Activated T-helper 9 cell treated with anti-CD3 and anti-CD28 coated beads, Interleukin-2, amount 50 U/mL, for 16 hours (primary cell): ENCODE data around the gene ARHGAP10.

Experiments used
- DNase-seq: peaks from one replicate; pipeline ENCODE4 v3.0.0-alpha.2; 2020; ENCODE audit warnings: low read depth

Gene ARHGAP10

DNA sequence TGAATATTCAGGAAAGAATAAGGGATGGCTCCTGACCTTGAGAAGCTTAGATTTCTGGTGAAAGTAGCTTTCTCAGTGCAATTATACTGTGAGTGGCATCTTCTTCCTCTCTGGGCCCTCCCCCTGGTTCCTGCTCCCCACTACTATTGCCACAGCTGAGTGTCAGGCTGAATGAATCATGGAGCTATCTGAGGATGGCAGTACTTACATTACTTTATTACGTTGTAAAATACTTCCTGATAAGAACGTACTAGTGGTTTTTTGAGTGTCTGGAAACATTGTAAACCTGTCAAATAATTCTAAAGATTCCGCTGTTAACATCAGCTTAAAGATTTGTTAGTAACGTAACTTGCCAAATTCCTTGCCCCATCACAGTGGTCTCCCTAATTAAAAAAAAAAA, 36.2 kb downstream of the ARHGAP10 start:
- DNase-seq: no peak

DNA sequence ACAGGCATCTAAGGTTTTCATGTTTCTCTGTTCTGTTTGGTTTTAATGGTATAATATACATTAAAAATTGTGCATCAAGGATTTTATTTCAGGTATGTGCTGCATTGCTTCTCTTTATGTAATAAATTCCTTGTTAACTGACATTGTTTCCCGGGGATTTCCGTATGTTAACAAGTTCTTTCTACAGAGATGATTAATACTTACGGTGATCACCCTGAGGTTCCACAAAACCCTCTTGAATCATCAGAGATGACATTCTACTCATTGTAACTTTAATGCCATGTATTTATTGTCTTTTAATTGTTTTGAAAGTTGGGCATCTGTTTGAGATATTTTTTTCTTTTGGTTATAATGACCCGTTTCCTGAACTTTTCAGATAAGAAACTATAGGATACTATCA, 37.5 kb downstream of the ARHGAP10 start:
- DNase-seq: no peak

DNA sequence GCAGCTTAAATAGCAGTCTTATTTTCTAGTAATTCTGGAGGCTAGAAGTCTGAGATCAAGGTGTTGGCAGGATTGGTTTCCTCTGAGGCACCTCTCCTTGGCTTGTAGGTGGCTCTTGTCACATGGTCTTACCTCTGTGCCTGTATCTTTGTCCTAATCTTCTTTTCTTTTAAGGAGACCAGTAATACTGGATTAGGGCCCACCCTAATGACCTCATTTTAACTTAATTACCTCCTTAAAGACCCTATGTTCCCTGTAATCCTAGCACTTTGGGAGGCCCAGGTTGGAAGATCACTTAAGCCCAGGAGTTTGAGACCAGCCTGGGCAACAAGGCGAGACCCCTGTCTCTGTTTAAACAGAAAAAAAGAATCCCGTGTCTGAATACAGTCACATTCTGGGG, 38.9 kb downstream of the ARHGAP10 start:
- no peak for DNase-seq

DNA sequence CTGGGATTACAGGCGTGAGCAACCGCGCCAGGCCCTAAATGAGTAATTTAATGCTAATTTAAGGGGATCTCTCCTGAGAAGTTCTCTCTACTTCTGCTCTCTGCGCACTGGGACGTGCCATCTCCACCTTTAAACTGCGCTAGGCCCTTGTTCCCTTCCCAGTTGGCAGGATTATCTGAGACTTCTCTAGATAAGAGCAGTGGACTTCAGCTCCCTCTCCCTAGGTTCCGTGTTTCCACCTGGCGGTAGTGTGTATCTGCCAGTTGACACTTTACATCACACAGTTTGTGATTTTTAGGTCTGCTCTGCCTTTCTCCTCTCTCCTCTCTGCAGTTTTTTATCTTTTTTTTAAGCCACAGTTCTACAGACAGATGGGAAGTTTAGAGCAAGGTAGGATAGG, 40.2 kb downstream of the ARHGAP10 start:
- DNase-seq: no peak

DNA sequence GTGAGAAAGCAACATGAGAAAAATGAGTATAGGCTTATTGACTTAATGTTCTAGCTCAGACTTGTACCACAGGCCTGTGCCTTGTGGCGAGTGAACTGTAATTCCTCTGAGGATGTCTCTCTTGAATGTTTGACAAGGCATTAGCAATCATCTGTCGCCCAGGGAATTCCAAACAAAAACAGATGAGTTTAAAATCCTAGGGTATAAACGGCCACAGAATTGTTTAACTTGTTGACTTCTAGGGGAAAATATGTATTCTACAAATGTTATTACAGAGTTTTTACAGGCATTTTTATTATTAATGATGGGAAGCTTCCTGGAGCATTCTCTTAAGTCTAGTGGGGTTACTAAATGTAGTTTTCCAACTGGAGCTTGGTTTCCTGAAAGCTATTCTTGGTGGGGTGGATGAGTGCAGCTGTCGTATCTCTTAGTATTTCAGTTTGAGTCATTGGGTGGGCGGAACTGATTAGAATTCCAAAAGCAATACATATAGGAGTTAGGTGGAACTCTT, 40.6 kb downstream of the ARHGAP10 start:
- no peak for DNase-seq

DNA sequence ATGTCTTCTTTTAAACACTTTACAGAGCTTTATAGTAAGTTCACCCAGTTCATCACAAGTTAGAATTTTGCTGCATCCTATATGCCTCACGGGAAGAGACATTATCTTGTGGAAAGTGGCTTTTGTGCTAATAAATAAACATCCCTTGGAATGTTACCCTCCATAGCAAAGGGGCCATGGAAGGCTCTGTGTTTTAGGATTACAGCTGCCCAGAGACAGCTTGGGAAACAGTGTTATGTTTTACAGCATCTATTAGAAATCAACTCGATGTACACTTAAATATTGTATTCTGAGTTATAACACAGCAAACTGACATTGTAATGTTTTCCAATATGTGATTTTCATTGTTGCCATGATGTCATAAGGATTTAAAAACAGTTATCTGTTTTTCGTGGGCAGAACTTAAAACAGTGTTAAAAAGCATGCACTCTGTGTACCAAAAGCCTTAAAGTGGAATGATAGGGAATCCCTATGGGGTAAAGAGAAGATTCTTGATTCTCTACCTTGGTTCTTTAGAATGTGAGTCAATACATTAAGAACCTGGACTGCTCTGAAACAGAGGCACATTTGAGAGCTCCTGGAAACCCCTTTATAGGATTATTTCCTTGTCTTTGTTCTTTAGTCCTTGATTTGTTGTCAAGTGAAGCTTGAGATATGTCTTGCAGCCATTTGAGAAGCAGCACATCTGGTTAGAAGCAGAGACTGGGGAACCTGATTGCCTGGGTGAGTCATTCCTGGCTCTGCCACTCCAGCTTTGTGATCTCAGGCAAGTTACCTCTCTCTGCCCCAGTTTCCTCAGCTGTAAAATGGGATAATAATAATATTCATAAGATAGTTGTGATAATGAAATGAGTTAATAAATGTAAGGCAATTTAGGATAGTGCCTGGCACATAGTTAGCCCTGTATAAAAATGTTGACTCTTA, 41.6 kb downstream of the ARHGAP10 start:
- no peak for DNase-seq

DNA sequence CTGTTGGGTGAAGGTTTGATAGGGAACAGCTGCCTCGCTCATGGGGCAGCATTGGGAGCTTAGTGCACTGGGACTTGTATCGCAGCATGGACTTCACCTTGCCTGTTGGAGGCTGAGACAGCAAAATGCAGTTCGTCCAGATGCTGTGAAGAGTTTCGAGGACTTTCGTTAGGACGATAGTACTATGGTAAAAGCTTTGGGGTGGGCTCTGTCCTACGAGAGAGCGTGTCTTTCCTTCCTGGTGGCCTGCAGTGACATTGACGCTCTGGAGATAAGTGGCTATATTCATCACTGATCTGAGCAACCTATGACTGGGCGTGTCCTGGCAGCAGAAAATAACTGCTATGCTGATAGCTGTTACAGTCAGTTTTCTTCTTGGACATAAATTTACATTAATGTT, 44.8 kb downstream of the ARHGAP10 start:
- DNase-seq: no peak

DNA sequence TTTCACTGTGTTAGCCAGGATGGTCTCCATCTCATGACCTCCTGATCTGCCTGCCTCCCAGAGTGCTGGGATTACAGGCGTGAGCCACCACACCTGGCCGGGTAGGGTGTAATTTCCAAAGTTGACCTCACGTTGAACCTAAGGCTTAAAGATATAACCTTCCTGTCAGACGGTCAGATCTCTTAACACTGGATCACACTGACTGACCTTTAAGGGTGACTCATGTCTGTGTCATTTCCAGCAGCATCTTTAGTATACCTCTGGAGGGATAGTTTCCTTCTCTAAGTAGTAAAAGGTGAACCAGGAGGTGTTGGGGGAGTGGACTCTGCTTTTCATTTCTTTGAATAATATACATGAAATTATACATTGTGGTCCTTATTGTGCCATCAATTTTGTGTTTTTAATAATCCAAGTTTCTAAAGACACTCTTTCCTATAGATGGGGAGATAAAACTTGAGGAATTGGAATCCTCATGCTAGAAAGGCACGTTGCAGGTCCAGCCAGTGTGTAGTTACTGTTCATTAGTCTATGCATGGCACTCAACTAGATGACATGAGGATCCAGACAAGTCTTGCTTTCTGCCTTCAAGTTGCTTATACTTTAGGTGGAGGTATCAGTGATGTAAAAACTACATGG, 45.7 kb downstream of the ARHGAP10 start:
- no peak for DNase-seq

DNA sequence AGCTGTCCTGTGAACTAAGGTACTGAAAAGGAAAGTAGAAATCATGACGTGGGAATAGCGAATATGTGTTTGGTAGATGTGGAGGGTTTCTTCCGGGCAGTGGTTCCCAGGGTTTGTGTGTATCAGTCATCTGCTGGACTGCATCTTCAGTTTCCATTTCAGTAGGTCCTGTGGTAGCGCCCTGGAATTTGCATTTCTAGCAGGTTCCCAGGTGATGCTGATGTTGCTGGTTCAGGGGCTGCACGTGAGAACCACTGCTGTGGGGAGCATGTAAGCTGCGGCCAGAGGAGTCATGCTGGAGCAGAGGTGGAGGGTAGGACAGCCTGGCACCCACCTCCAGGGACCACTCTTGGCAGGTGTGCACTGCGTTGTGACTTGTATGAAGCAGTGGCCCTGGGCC, 47.1 kb downstream of the ARHGAP10 start:
- no peak for DNase-seq

DNA sequence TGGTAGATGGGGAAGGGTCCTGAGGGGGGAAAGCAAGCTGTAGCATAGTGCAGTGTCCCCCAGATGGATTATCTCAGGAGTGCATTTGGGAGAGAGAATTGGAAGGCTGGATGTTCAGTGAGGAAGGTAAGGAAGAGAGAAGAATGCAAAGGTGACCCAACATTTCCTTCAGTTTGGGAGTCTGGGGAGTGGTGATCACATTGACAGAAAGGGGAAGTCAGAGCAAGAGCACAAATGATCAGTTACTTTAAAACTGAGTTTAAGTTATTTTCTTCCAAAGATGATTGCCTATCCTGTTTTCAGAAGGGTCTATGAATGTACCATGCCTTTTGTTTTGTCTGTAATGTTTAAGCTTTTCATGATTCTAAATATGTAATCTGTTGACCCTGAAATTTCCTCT, 47.6 kb downstream of the ARHGAP10 start:
- no peak for DNase-seq

DNA sequence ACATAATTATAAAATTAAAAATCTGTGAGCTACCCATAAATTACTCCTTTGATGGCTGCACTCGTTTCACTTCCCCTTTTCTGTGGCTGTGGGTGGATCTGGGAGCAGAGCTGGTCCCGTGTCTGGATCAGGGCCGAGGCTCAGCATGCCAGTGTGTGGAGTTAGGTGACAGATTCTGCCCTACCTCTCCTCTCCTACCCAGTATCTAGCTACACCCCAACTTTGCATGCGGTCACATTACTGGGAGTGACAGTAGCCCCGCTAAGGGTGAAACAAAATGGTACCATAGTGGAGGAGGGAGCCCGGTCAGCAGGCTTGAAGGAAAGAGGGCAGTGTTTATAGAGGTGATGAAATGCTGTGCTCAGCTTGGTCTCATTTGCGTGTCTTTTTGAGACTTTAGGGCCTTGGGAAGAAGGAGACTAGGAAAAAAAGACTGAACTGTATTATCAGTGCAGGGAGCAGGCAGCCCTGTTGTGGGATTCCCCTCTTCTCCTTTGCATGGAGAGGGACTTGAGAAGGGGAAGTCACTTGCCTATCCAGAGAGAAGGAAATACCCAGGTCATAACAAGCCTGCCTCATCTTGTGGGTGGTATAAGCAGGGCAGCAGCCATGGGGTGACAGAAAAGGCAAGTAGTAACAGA, 48.4 kb downstream of the ARHGAP10 start:
- DNase-seq: no peak

DNA sequence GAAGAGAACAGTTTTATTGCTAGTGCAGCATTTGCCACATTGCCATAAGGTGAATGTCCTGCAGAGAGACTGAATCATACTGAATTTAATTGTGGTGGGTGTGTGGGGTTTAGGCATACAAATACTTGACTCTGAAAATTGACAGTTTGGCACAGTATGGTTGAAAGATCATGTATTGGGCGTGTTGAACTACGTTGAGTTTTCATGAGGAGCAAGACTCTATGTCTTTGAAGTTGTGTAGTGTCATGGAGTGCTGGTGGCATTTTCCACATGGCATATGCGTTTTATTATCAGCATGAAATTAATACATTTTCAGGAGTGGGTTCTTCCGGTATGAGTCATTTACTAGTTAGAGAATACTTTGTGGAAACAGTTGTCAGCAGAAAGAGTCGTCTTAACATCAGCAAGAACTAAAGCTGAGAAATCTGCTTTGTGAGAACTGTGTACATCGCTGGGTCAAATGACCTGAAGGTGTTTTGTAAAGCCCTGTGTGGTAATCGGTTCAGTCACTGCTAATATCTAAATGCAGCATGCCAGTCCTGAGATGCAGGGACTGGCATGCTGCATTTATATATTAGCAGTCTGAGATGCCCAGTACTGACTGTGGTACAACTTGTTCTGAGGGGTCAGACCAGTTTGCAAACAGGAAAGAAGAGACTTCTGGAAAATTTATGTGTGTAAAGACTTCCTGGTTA, 50.3 kb downstream of the ARHGAP10 start:
- DNase-seq: no peak

DNA sequence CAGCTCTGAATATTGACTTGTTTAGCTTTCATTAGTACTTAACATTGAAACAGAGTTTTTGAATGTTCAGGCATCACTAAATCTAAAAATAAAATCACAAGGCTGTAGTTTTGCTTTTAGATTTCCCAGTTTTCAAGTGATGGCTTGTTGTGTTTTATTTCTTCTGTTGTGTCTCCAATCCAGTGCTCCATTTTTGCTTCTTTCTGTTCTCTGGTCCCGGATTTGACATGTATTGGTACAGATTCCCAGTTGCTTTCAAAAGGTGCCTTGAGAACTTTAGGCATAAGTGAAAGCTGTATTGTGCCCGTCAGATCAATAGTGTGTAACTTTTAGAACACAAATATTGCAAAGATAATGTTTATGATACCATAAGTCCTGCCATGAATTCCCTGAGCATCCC, 53.2 kb downstream of the ARHGAP10 start:
- DNase-seq: no peak

DNA sequence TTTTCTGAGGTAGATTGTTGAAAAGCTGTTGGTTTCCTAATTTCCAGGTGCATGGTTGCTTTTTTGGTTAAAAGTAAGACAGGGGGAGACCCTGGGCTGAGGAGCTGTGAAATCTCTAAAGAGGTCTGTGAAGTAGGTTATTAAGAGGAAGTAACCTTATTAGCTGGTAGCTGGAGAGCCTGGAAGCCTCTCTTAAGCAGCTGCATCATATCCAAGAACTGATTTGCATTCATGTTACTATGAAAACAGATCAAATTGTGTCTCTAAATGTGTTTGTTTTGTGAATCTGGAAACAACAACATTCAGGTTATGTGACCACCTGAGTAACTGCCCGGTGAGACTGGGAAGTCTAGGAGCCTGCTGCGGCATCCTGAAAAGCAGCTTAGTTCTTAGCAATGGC, 54.1 kb downstream of the ARHGAP10 start:
- no peak for DNase-seq

DNA sequence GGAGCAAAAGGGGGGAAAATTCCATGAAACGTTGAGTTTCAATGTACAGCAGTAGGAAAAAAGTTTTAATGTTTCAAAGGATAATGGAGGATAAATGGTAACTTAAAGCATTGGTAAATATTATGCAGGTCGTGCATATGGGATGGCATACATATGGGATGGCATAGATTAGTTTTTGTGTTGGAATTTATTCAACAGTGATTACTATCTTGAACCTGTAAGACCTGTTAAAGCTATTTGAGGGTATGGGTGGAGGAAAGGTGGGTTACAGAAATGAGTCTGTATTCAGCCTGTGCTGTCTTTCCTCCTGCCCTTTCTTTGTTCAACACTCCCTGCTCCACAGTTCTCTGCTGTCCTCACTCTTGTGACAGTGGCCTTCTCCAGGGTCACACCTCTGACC, 54.6 kb downstream of the ARHGAP10 start:
- no peak for DNase-seq

DNA sequence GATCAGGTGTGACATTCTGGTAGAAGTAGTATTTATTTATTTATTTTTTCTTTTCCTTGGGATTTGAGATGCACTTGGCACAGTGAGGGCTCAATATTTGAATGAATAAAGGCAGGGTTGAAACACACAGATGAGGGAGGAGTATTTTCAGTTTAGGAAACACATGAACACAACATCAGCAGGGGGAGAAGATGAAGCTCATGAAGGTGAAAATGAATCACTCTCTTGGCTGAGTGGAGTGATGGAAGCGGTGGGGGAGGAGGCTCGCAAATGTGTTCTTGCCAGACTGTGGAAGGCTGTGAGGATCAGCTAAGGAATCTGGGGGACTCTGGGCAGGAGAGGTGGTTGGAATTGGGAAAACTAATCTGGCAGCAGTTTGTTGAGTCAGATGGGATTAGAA, 55.3 kb downstream of the ARHGAP10 start:
- no peak for DNase-seq

DNA sequence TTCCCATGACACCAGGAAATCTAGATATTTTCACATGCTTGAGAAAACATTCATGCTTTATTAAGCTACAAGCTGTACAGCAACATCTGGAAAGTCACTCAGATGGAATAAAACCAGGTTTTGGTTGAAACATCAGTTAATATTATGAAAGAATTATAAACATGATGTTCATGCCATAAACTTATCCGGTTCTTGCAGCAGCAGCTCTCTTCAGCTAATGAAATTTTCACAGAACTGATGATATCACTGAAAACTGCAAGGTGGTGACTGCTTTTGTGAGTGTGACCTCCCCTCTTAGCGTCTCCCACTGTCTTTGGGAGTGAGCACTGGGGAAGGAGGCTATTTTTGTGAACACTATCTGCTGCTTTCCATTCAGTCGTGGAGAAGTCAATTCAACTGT, 56.9 kb downstream of the ARHGAP10 start:
- DNase-seq: no peak

DNA sequence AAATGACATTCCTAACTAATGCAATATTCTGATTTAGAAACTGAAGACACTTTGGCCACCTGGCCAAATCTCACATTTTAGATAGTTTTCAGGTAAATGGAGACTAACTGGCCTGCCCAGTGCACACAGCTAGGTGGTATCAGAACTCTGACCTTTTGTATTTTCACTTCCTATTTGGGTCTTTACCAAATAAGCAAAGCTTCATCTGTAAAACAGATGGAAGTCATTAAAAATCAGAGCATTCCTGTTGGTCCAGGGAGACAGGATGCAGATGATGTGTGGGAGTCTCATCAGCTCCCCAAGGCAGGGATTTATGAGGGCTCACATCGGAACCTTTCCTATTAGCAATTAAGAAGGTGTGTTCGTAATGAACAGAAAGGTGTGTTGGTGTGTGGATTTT, 57.7 kb downstream of the ARHGAP10 start:
- DNase-seq: no peak

DNA sequence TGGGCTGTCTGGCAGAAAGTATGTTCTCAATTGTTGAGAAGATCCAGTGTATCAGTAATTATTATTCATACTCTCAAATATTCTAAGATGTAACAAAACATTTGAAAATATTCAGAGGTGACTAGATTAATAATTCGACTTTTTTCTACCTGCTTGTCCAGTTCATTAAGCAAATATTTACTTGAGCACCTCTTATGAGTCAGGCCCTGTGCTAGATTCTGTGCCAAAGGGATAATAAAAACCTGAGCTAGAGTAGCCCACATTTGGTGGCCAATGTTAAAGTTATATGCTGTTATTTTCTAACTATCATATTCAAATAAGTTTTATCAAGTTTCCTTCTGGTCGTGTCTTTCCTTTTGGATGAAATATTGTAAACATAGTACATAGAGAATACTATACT, 58.5 kb downstream of the ARHGAP10 start:
- DNase-seq: no peak

DNA sequence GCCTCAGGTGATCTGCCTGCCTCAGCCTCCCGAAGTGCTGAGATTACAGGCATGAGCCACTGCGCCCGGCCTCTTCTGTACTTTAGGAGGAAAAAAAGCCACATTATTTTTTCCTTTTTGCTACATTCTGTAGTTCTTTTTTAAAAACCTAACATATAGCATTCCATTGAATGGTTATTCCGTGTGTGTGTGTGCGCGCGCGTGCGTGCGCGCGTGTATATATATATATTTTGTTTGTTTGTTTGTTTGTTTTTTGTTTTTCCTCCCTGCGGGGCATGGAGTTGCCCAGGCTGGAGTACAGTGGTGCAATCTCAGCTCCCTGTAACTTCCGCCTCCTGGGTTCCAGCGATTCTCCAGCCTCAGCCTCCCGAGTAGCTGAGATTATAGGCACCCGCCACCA, 59.5 kb downstream of the ARHGAP10 start:
- no peak for DNase-seq

DNA sequence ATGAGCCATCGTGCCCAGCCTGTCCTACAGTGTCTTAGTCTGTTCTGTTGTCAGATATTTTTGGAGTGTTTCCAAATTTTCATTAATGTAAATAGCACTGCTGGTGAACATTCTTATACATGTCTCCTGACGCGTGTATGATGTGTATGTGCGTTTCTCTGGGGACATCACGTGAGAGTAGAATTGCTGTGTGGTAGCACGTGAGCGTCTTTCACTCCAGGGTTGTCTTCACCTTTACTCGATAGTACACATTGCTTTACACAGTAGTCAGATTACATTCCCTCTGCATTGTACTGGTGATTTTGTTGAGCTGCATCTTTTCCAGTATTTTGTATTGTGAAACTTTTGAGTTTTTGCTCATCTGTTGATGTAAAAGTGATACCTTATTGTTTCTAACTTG, 60.0 kb downstream of the ARHGAP10 start:
- DNase-seq: no peak

DNA sequence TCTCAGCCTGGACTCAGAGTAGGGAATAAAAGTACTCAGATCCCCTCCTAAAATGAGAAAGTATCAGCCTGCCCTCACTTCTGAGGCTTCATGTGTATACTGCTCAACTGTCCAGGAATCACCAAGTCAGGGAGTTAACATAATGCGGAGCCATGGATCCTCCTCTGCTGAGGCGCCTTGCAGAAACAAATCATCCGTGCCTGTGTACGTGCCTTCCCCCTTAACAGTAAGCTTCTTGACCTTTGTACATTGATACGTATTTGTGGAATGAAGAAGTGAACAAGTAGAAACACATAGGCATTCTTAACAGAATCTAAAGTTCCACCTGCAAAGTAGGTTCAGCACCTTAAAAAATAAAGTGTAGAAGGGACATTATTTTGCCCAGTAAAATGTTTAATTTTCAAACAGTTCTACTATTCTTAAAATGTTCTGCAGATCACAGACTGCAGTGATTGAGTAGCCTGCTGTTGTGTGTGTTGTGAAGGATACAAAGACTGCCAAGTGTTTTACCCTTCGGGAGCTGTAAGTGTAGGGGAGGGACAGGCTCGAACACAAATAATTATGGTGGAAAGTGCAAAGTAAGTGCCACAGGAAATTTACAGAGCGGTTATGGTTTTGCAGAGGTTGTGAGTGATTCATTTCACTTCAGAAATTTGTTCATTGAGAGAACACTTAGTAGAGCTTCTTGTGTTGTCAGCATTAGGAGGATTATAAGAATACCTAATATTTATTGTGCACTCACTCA, 61.9 kb downstream of the ARHGAP10 start:
- no peak for DNase-seq
